ENCODE data around the gene CTNS. TPM values are rescaled to one million over a fixed set of nuclear protein-coding genes. Genes with fewer than 3 reads are reported as not detected.

CTNS gene
- total and polyA plus RNA-seq, 4 donors, result 7.7 to 24.9 (median 19.2) TPM

- ATAC-seq (ENCODE audit: insufficient read depth, low FRiP score) (no peak), DNase-seq (no peak)
- H3K4me1 ChIP-seq (ENCODE audit: control insufficient read depth in 5 of 5, insufficient read depth in 5 of 5, low read length in 5 of 5), result no peaks in the 10 kb centered on the region
- H3K36me3 ChIP-seq (ENCODE audit: control insufficient read depth in 4 of 4, insufficient read depth in 4 of 4, low read length in 4 of 4), result no peaks in the 10 kb centered on the region
- H3K27me3 ChIP-seq (ENCODE audit: control insufficient read depth in 3 of 3, insufficient read depth in 3 of 3, low read length in 2 of 3), result peaks cover 0 to 6% (median 0%) of the 10 kb centered on the region in 3 donors
- no peak overlapping the region for H3K9ac ChIP-seq (ENCODE audit: insufficient read depth in 1 of 2, low read length in 2 of 2)
- no peak for TF ChIP-seq CTCF (IDR thresholded peaks at IDR 0.05; ENCODE audit: control extremely low read depth, extremely low read depth)
- H3K4me3 ChIP-seq, result no peak overlapping the region
- H3K27ac ChIP-seq (ENCODE audit: low read depth in 1 of 2, low read length in 1 of 2), result no peak overlapping the region
- WGBS, 2 donors, result 85% methylated on average over 27 of the region's 27 CpGs
- no peaks in the 10 kb centered on the region for H3K9me3 ChIP-seq (ENCODE audit: control insufficient read depth in 4 of 4, insufficient read depth in 3 of 4, low read length in 3 of 4)
Observed at GRCh38 chr17:3678821-3679530, 42.4 kb downstream of the CTNS start.

DNA sequence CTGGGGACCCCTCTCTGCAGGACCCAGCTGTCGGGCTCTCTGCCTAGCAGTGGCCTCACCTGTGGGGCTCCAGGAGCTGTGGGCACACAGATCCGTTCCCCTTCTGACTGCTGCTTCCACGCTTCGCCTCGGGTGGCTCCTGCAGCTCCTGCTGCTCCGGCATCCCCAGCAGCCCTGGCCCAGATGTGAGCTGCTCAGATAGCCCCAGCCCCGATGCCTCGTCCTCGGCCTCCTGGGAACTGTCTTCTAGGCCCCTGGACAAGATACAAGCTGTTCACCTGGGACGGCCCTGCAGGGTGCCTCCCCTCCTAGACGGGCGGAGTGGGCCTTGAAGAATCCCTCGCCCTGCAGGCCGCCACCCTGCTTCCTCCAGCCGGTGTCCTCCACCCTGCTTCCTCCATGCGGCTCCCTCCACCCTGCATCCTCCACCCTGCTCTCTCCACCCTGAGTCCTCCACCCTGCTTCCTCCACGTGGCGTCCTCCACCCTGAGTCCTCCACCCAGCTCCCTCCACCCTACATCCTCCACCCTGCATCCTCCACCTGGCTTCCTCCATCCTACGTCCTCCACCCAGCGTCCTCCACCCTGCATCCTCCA lies 43.1 kb downstream of the CTNS start:
- no peak for TF ChIP-seq CTCF (IDR thresholded peaks at IDR 0.05; ENCODE audit: control extremely low read depth, extremely low read depth)
- Histone ChIP-seq H3K9me3 (ENCODE audit: control insufficient read depth in 4 of 4, insufficient read depth in 3 of 4, low read length in 3 of 4) (no peaks in the 10 kb centered on the region), H3K9ac (ENCODE audit: insufficient read depth in 1 of 2, low read length in 2 of 2) (no peak overlapping the region), H3K27ac (ENCODE audit: low read depth in 1 of 2, low read length in 1 of 2) (no peak overlapping the region), H3K4me1 (ENCODE audit: control insufficient read depth in 5 of 5, insufficient read depth in 5 of 5, low read length in 5 of 5) (no peaks in the 10 kb centered on the region), H3K27me3 (ENCODE audit: control insufficient read depth in 3 of 3, insufficient read depth in 3 of 3, low read length in 2 of 3) (peaks cover 0 to 11% (median 0%) of the 10 kb centered on the region in 3 donors), H3K4me3 (no peak overlapping the region), H3K36me3 (ENCODE audit: control insufficient read depth in 4 of 4, insufficient read depth in 4 of 4, low read length in 4 of 4) (no peaks in the 10 kb centered on the region)
- no peak for ATAC-seq (ENCODE audit: insufficient read depth, low FRiP score)
- DNase-seq, result no peak
- 50 to 57% methylated on average over 20 of the region's 20 CpGs for WGBS, 2 donors

- 79 to 87% methylated on average over 12 of the region's 12 CpGs for WGBS, 2 donors
- Histone ChIP-seq H3K4me1 (ENCODE audit: control insufficient read depth in 5 of 5, insufficient read depth in 5 of 5, low read length in 5 of 5) (no peaks in the 10 kb centered on the region), H3K36me3 (ENCODE audit: control insufficient read depth in 4 of 4, insufficient read depth in 4 of 4, low read length in 4 of 4) (no peaks in the 10 kb centered on the region), H3K27ac (ENCODE audit: low read depth in 1 of 2, low read length in 1 of 2) (no peak overlapping the region), H3K27me3 (ENCODE audit: control insufficient read depth in 3 of 3, insufficient read depth in 3 of 3, low read length in 2 of 3) (peaks cover 0 to 13% (median 3%) of the 10 kb centered on the region in 3 donors), H3K4me3 (no peak overlapping the region), H3K9me3 (ENCODE audit: control insufficient read depth in 4 of 4, insufficient read depth in 3 of 4, low read length in 3 of 4) (no peaks in the 10 kb centered on the region), H3K9ac (ENCODE audit: insufficient read depth in 1 of 2, low read length in 2 of 2) (no peak overlapping the region)
- no peak for TF ChIP-seq CTCF (IDR thresholded peaks at IDR 0.05; ENCODE audit: control extremely low read depth, extremely low read depth)
- DNase-seq (no peak), ATAC-seq (ENCODE audit: insufficient read depth, low FRiP score) (no peak)
Observed at GRCh38 chr17:3681057-3681456, 44.5 kb downstream of the CTNS start.

All from lung (tissue), 12 donors.